SK-N-SH (cell line): Measurements from ENCODE around the gene SH3GLB2. TPM values are rescaled to one million over a fixed set of nuclear protein-coding genes. Genes with fewer than 3 reads are reported as not detected.

Experiments used
- CTCF ChIA-PET: fragments of 300-600, 350-600 bp; formaldehyde crosslinking; extraction: SDS; loops from one replicate; lab custom pipeline; 2021; lab: Yijun Ruan, JAX
- POLR2A ChIA-PET: fragments of 350-600 bp; sonication (Branson Sonifier 250); formaldehyde crosslinking; extraction: SDS; loops from one replicate; lab custom pipeline; 2020; ENCODE audit warnings: antibody characterized with exemption, inconsistent platforms; lab: Yijun Ruan, JAX
- DNase-seq: peaks from one replicate; pipeline ENCODE4 v3.0.0; 2012
- H2AFZ ChIP-seq: fragments of 200-600 bp; sonication (generic); 2 replicates; pipeline ENCODE4 v1.8.1; 2016; ENCODE audit warnings: antibody characterized with exemption, mild to moderate bottlenecking, low read depth
- H3F3A ChIP-seq: fragments of 200-600 bp; sonication (generic); replicated peaks from 2 replicates; pipeline ENCODE3; 2016; ENCODE audit warnings: antibody characterized with exemption, mild to moderate bottlenecking; ENCODE audit not compliant: insufficient read depth
- H3K27ac ChIP-seq, 2 experiments: fragments of 200-500 bp in 1 of 2; fragments of 200-600 bp in 1 of 2; sonication (Bioruptor generic) in 1 of 2; sonication (generic), shearing (Covaris generic) in 1 of 2; 2 replicates each; pipeline versions ENCODE4 v1.5.1 to v1.6.1; 2014 to 2016; ENCODE audit warnings: low read depth in 2 of 2, inconsistent platforms in 1 of 2, low read length in 1 of 2, mild to moderate bottlenecking in 1 of 2, mixed read lengths in 1 of 2
- H3K27me3 ChIP-seq: fragments of 200-600 bp; sonication (generic), shearing (Covaris generic); 2 replicates; pipeline ENCODE4 v1.6.1; 2016; ENCODE audit warnings: mixed run types; ENCODE audit not compliant: insufficient read depth
- H3K36me3 ChIP-seq, 2 experiments: fragments of 200-500 bp in 1 of 2; fragments of 200-600 bp in 1 of 2; sonication (Bioruptor generic) in 1 of 2; sonication (generic) in 1 of 2; replicated peaks in 1 of 2; 2 replicates each; pipeline versions ENCODE3 to v1.5.1; 2014 to 2016; ENCODE audit warnings: low read length in 1 of 2, mild to moderate bottlenecking in 1 of 2; ENCODE audit not compliant: insufficient read depth in 2 of 2, control insufficient read depth in 1 of 2
- H3K4me1 ChIP-seq, 2 experiments: fragments of 200-500 bp in 1 of 2; fragments of 200-600 bp in 1 of 2; sonication (Bioruptor generic) in 1 of 2; sonication (generic), shearing (Covaris generic) in 1 of 2; 2 replicates each; pipeline versions ENCODE4 v1.5.1 to v1.6.1; 2014 to 2016; ENCODE audit warnings: low read depth in 1 of 2, low read length in 1 of 2, mixed run types in 1 of 2; ENCODE audit not compliant: insufficient read depth in 2 of 2, control insufficient read depth in 1 of 2
- H3K4me2 ChIP-seq: fragments of 200-600 bp; sonication (generic), shearing (Covaris generic); 2 replicates; pipeline ENCODE4 v1.6.1; 2017; ENCODE audit warnings: mixed run types
- H3K4me3 ChIP-seq, 2 experiments: fragments of 200-500 bp in 1 of 2; fragments of 200-600 bp in 1 of 2; sonication (Bioruptor generic) in 1 of 2; sonication (generic), shearing (Covaris generic) in 1 of 2; 2 replicates each; pipeline versions ENCODE4 v1.5.1 to v1.8.1; 2014 to 2016; ENCODE audit warnings: low read depth in 2 of 2, inconsistent platforms in 1 of 2, low read length in 1 of 2, mild to moderate bottlenecking in 1 of 2, mixed read lengths in 1 of 2, moderate library complexity in 1 of 2
- H3K79me2 ChIP-seq: fragments of 200-600 bp; sonication (generic); 2 replicates; pipeline ENCODE4 v1.8.1; 2017; ENCODE audit warnings: mild to moderate bottlenecking; ENCODE audit not compliant: insufficient read depth
- H3K9ac ChIP-seq: fragments of 200-600 bp; sonication (generic); 2 replicates; pipeline ENCODE4 v1.6.1; 2017; ENCODE audit warnings: mixed run types
- H3K9me2 ChIP-seq: fragments of 200-600 bp; sonication (generic); 2 replicates; pipeline ENCODE4 v1.6.1; 2017; ENCODE audit warnings: mixed run types
- H3K9me3 ChIP-seq: fragments of 200-600 bp; sonication (generic); 2 replicates; pipeline ENCODE4 v1.6.1; 2017; ENCODE audit warnings: mixed run types, mild to moderate bottlenecking, moderate library complexity
- H4K20me1 ChIP-seq: fragments of 200-600 bp; sonication (generic); 2 replicates; pipeline ENCODE4 v1.6.1; 2017; ENCODE audit warnings: mild to moderate bottlenecking, mixed run types; ENCODE audit not compliant: insufficient read depth
- CHD2 ChIP-seq: fragments of 150-350 bp; IDR thresholded peaks from 2 replicates; pipeline ENCODE4 v1.6.1; 2018; ENCODE audit warnings: low read length; ENCODE audit not compliant: partially characterized antibody
- CTCF ChIP-seq: fragments of 200-600 bp; sonication (generic); IDR thresholded peaks from 2 replicates; pipeline ENCODE4 v1.6.1; 2017; ENCODE audit warnings: antibody characterized with exemption, mild to moderate bottlenecking, moderate library complexity
- FOSL2 ChIP-seq: IDR thresholded peaks from 2 replicates; pipeline ENCODE4 v1.4.0; 2012; ENCODE audit warnings: low read depth, mild to moderate bottlenecking, moderate library complexity, borderline replicate concordance
- FOXM1 ChIP-seq: IDR thresholded peaks from 2 replicates; pipeline ENCODE4 v1.4.0; 2012; ENCODE audit warnings: low read depth, mild to moderate bottlenecking
- JUND ChIP-seq: IDR thresholded peaks from 2 replicates; pipeline ENCODE4 v1.4.0; 2012
- MXI1 ChIP-seq: IDR thresholded peaks from 2 replicates; pipeline ENCODE4 v1.6.1; 2012; ENCODE audit warnings: mild to moderate bottlenecking, low read depth, low read length, improper control_type of control experiment
- NFIC ChIP-seq: IDR thresholded peaks from 2 replicates; pipeline ENCODE4 v1.4.0; 2012; ENCODE audit warnings: borderline replicate concordance
- NRF1 ChIP-seq: IDR thresholded peaks from 2 replicates; pipeline ENCODE4 v1.6.1; 2012; ENCODE audit warnings: low read depth, mild to moderate bottlenecking, low read length
- POLR2AphosphoS5 ChIP-seq: IDR thresholded peaks from 2 replicates; pipeline ENCODE4 v1.6.1; 2012; ENCODE audit warnings: low read depth, low read length
- RAD21 ChIP-seq: IDR thresholded peaks from 2 replicates; pipeline ENCODE4 v1.6.1; 2012; ENCODE audit warnings: mild to moderate bottlenecking, low read length
- RFX5 ChIP-seq: IDR thresholded peaks from 2 replicates; pipeline ENCODE4 v1.6.1; 2012; ENCODE audit warnings: mild to moderate bottlenecking, improper control_type of control experiment, low read length
- SIN3A ChIP-seq: IDR thresholded peaks from 2 replicates; pipeline ENCODE4 v1.6.1; 2012; ENCODE audit warnings: low read depth, mild to moderate bottlenecking, low read length, moderate library complexity, borderline replicate concordance
- TEAD4 ChIP-seq: IDR thresholded peaks from 2 replicates; pipeline ENCODE4 v1.4.0; 2012; ENCODE audit warnings: mild to moderate bottlenecking, borderline replicate concordance; ENCODE audit not compliant: insufficient read depth
- YY1 ChIP-seq: IDR thresholded peaks from 2 replicates; pipeline ENCODE4 v1.4.0; 2012; ENCODE audit warnings: low read depth, mild to moderate bottlenecking
- WGBS: methylation state at CpG from one replicate; pipeline ENCODE4 v1.1.6; 2017; ENCODE audit warnings: low lambda C conversion rate; 5-methylcytosine and 5-hydroxymethylcytosine counted together
- polyA plus RNA-seq, 3 experiments: library from polyadenylated mRNA; depleted of rRNA; stranded (reverse); fragments of >200 nt; gene quantifications; 2 replicates each; pipeline ENCODE4 v1.2.3, GENCODE V29; 2012
- TF ChIP-seq, protein P1 (sequence below): IDR thresholded peaks from 2 replicates; pipeline ENCODE4 v1.4.0; 2012; ENCODE audit warnings: low read depth, borderline replicate concordance
- TF ChIP-seq, protein P2 (sequence below): fragments of 150-350 bp; IDR thresholded peaks from 2 replicates; pipeline ENCODE4 v1.6.1; 2017; ENCODE audit warnings: antibody characterized with exemption, low read length, low read depth, borderline replicate concordance
- TF ChIP-seq, protein P3 (sequence below): IDR thresholded peaks from 2 replicates; pipeline ENCODE4; 2012
- TF ChIP-seq, protein P4 (sequence below): fragments of 150-350 bp; IDR thresholded peaks from 2 replicates; pipeline ENCODE4 v1.6.1; 2016; ENCODE audit warnings: mild to moderate bottlenecking, low read depth, low read length

Gene SH3GLB2
- polyA plus RNA-seq, 1 of the 3 experiments (the other 2 are of a cell fraction): 94.4 TPM

DNA sequence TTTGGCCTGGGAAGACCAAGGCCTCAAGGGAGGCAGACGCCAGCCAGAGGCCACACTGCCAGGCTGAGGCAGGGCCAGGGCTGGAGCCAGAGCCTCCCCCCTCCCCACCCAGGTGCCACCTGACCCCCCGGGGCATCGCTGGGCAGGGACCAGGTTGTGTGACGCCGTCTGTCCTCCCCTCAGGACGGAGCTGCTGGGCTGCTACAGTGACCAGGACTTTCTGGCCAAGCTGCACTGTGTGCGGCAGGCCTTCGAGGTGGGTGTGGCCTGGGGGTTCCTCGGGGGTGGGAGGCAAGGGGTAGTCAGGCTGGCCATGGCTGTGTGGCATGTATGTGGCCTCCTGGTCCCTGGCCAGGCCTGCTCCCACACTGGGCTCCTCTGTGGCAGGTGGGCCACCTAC lies 34.9 kb upstream of the SH3GLB2 start (continued):
- TF ChIP-seq CTCF: no peak
- no peak for TF ChIP-seq JUND
- TF ChIP-seq, protein P1, sequence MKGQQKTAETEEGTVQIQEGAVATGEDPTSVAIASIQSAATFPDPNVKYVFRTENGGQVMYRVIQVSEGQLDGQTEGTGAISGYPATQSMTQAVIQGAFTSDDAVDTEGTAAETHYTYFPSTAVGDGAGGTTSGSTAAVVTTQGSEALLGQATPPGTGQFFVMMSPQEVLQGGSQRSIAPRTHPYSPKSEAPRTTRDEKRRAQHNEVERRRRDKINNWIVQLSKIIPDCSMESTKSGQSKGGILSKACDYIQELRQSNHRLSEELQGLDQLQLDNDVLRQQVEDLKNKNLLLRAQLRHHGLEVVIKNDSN: no peak
- no peak for TF ChIP-seq YY1
- no peak for TF ChIP-seq RAD21
- no peak for TF ChIP-seq SIN3A
- no peak for TF ChIP-seq TEAD4
- TF ChIP-seq NFIC: no peak
- no peak for TF ChIP-seq MXI1
- no peak for TF ChIP-seq POLR2AphosphoS5
- no peak for TF ChIP-seq RFX5
- no peak for TF ChIP-seq FOXM1
- TF ChIP-seq, all 33 proteins: peak for 0

DNA sequence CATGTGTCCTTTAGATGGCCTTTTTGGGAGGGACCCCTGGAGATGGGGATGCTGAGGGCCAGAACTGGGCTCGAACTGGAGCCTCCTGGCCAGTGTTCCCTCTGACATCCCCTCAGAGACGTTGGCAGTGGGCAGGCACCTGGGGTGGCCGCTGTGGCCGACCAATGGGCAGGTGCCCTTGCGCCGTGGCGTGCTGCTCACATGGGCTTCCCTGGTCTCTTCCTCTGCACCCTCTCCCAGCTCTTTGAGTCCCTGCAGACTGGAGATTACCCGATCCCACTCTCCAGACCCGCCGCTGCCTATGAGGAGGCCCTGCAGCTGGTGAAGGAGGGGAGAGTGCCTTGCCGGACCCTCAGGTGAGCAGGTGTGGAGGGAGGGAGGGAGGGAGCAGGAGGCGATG lies 32.9 kb upstream of the SH3GLB2 start:
- CTCF ChIA-PET: no interaction called here
- Histone ChIP-seq H3K79me2 (no peaks in the 10 kb centered on the region), H3F3A (no peaks in the 10 kb centered on the region), H3K27me3 (no peaks in the 10 kb centered on the region), H4K20me1 (no peaks in the 10 kb centered on the region), H3K9me3 (no peaks in the 10 kb centered on the region), H3K4me1 (no peaks in the 10 kb centered on the region), H3K36me3 (peaks cover 0 to 19% of the 10 kb centered on the region in 2 experiments), H3K27ac (no peak overlapping the region), H3K9ac (no peak overlapping the region), H3K4me2 (no peak overlapping the region), H3K9me2 (no peaks in the 10 kb centered on the region), H2AFZ (no peak overlapping the region), H3K4me3 (no peak overlapping the region)
- POLR2A ChIA-PET: no interaction called here
- 94% methylated on average over 11 of the region's 12 CpGs for WGBS
- TF ChIP-seq JUND (no peak), CHD2 (no peak), NRF1 (no peak), RAD21 (no peak), FOSL2 (no peak)
- TF ChIP-seq, protein P2, sequence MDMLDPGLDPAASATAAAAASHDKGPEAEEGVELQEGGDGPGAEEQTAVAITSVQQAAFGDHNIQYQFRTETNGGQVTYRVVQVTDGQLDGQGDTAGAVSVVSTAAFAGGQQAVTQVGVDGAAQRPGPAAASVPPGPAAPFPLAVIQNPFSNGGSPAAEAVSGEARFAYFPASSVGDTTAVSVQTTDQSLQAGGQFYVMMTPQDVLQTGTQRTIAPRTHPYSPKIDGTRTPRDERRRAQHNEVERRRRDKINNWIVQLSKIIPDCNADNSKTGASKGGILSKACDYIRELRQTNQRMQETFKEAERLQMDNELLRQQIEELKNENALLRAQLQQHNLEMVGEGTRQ: no peak
- TF ChIP-seq, protein P1: no peak
- TF ChIP-seq, protein P3, sequence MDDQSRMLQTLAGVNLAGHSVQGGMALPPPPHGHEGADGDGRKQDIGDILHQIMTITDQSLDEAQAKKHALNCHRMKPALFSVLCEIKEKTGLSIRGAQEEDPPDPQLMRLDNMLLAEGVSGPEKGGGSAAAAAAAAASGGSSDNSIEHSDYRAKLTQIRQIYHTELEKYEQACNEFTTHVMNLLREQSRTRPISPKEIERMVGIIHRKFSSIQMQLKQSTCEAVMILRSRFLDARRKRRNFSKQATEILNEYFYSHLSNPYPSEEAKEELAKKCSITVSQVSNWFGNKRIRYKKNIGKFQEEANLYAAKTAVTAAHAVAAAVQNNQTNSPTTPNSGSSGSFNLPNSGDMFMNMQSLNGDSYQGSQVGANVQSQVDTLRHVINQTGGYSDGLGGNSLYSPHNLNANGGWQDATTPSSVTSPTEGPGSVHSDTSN: no peak
- TF ChIP-seq, protein P4, sequence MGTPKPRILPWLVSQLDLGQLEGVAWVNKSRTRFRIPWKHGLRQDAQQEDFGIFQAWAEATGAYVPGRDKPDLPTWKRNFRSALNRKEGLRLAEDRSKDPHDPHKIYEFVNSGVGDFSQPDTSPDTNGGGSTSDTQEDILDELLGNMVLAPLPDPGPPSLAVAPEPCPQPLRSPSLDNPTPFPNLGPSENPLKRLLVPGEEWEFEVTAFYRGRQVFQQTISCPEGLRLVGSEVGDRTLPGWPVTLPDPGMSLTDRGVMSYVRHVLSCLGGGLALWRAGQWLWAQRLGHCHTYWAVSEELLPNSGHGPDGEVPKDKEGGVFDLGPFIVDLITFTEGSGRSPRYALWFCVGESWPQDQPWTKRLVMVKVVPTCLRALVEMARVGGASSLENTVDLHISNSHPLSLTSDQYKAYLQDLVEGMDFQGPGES: no peak
- DNase-seq: no peak
